GM18505 (cell line): ENCODE measurements around the gene GNB1L.
"Not testable (repeated sequence)": the region's sequence is repeated elsewhere in the genome, so short reads cannot be mapped to it uniquely, and the experiment has no call there.

ENCODE experiments used
- ATAC-seq: cut with Tn5 transposase; IDR thresholded peaks from one replicate; pipeline ENCODE4 v1.9.1; 2021; ENCODE audit not compliant: unreplicated experiment
- POLR2A ChIP-seq: IDR thresholded peaks from 4 replicates; pipeline ENCODE4 v1.6.1; 2011; ENCODE audit warnings: borderline replicate concordance; ENCODE audit not compliant: insufficient read depth, insufficient read length; ENCODE audit errors: extremely low read depth

The GNB1L gene

DNA sequence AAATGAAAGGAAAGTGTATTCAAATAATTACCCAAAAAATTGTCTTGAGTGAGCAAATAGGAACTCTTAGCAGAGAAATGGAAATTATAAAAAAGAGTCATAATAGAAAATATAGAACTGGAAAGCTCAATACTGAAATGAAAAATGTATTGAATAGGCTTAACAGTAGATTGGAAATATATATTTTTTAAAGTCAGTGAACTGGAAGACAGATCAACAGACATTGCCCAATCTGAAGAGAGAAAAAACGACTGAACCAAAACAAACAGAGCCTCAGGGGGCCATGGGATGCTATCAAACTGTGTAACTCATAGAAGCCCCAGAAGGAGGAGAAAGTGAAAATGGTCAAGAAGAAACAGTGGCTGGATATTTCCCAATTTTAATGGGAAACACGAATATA lies 61.5 kb downstream of the GNB1L start:
- no peak for ATAC-seq

GRCh38 chr22:19792383-19792896 lies 62.2 kb downstream of the GNB1L start:
- not testable (repeated sequence) for ATAC-seq

More for the DNA sequence above, 61.5 kb downstream of the GNB1L start:
- TF ChIP-seq POLR2A = no peak

GRCh38 chr22:19791894-19792293 lies 62.8 kb downstream of the GNB1L start:
- no peak for TF ChIP-seq POLR2A
- ATAC-seq = no peak

DNA sequence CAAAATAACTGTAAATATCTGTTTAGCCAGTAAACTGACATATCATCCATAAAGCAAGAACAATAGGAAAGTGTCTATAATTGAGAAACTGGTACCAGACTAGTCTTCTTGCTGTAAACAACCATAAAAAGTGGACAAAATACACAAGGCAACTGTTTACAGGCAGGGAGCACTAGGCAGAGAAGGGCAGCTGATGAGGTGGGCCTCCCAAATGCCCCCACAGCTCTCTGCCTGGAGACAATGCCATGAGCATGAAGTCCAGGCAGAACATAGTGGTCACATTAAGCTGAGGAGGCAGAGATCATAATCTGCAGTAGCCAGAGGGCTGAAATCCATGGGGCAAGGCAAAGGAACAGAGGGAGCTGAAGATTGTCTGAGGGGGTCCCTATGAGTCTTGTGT lies 63.4 kb downstream of the GNB1L start:
- no peak for ATAC-seq
- TF ChIP-seq POLR2A = no peak

GRCh38 chr22:19789828-19790227 lies 64.8 kb downstream of the GNB1L start:
- TF ChIP-seq POLR2A = no peak
- no peak for ATAC-seq

GRCh38 chr22:19789406-19789805 lies 65.3 kb downstream of the GNB1L start:
- TF ChIP-seq POLR2A = no peak

GRCh38 chr22:19788661-19789225 lies 65.9 kb downstream of the GNB1L start:
- ATAC-seq = no peak
- no peak for TF ChIP-seq POLR2A

More at GRCh38 chr22:19789406-19789805, 65.3 kb downstream of the GNB1L start:
- no peak for ATAC-seq

DNA sequence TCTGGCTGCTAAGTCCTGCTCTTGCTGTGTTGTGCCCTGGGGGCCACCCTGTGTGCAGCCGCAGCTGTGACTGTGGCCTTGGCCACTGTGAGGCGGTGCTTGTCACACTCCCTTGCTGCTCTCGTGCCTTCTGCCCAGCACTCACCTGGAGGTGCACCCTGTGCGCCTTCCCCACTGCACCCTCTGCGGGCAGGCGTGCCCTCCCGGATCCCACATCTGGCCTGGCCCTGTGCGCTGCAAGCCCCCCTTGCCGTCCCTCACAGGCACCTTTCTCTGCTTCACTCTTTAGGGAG lies 66.9 kb downstream of the GNB1L start:
- no peak for ATAC-seq

GRCh38 chr22:19786959-19787848 lies 67.5 kb downstream of the GNB1L start:
- TF ChIP-seq POLR2A = no peak
- no peak for ATAC-seq

More for the DNA sequence above, 66.9 kb downstream of the GNB1L start:
- TF ChIP-seq POLR2A = no peak

GRCh38 chr22:19786264-19786585 lies 68.4 kb downstream of the GNB1L start:
- TF ChIP-seq POLR2A = no peak
- no peak for ATAC-seq

GRCh38 chr22:19785461-19786263 lies 69.0 kb downstream of the GNB1L start:
- no peak for ATAC-seq
- no peak for TF ChIP-seq POLR2A

- no peak for ATAC-seq
- no peak for TF ChIP-seq POLR2A
Measured at GRCh38 chr22:19784384-19785175, 70.1 kb downstream of the GNB1L start.
